ENCODE results near the gene DNAJB6.

DNAJB6 gene

DNA sequence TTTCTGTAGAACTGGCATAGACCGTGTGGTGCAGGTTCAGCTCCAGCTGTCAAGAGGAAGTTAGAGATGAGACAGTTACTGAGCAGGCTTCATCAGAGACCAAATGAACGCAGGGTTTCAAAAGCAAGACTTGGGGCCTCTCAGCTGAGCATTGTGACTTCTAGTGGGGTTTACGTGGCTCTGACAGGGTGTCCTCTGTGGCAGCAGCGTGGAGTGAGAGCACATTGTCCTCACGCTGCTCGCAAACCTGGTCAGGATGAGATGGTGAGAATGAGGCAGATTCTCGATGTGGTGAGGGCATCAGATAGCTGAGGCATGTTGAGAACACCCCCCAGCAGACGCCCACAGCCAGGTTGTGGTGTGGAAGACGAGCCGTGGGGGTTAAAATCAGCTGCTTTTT lies 126.0 kb downstream of the DNAJB6 start:
- TF ChIP-seq ZFX (IDR thresholded peaks at IDR 0.05; ENCODE audit: borderline replicate concordance) = no peak
- TF ChIP-seq, protein P1, sequence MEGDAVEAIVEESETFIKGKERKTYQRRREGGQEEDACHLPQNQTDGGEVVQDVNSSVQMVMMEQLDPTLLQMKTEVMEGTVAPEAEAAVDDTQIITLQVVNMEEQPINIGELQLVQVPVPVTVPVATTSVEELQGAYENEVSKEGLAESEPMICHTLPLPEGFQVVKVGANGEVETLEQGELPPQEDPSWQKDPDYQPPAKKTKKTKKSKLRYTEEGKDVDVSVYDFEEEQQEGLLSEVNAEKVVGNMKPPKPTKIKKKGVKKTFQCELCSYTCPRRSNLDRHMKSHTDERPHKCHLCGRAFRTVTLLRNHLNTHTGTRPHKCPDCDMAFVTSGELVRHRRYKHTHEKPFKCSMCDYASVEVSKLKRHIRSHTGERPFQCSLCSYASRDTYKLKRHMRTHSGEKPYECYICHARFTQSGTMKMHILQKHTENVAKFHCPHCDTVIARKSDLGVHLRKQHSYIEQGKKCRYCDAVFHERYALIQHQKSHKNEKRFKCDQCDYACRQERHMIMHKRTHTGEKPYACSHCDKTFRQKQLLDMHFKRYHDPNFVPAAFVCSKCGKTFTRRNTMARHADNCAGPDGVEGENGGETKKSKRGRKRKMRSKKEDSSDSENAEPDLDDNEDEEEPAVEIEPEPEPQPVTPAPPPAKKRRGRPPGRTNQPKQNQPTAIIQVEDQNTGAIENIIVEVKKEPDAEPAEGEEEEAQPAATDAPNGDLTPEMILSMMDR (IDR thresholded peaks at IDR 0.05) = no peak
- H3K27ac ChIP-seq = no peak overlapping the region

DNA sequence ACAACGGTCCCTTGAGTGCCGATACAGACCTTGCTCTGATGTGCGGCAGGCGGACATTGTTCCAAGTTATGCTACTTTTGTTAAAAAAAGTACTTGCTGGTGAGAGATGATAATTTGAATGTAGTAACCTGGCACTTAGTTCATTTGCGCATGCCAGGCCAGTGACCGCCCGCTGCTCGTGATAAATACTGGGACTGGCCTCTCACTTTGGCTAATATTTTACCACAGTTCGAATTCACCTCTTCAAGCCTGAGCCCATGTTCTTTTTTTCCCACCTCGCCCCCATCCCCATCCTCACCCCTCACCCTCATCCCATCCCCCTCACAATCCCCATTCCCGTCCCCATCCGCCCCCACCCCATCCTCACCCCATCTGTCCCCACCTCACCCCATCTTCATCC lies 126.4 kb downstream of the DNAJB6 start:
- no peak for TF ChIP-seq ZFX (IDR thresholded peaks at IDR 0.05; ENCODE audit: borderline replicate concordance)
- TF ChIP-seq, protein P1 (IDR thresholded peaks at IDR 0.05) = no peak
- H3K27ac ChIP-seq = no peak overlapping the region

DNA sequence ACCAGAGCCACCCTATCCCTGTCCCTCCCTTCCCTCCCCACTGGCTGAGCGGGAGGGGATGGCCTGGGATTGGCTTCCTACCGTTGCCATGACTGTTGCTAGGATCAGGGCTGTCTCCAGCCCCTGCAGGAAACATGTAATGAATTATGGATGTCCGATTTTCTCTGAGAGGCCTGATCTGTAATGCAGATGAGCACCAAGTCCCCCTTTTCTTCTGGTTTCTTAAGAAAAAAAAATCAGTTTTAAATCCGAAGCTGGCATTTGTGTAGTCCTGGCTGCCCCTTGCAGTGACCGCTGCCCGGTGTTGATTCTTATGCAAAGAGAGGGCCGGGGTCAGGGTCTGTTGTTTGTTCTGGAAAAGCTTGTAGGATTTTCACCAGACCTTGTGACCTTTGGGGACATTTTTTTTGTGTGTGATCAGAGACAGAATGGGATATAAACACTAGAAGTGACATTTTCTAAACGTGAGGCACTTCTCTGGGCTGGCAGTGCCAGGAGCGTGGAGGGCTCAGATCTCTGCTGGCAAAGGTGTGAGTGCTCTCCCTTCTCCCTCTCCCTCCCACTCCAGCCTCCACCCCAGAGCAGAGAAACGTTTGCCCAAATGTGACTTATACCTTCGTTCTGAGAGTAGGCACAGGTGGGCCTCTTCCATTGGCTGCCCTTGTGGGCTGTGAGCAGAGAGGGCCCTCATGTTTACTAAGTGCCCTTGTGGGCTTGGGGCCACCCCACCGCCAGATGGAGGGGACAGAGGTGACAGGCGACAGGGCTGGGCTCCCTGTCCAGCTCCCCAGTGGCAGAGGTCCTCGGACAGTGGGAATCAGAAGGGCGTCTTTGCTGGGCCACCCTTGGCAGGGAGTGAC lies 127.5 kb downstream of the DNAJB6 start:
- TF ChIP-seq, protein P1 (IDR thresholded peaks at IDR 0.05) = no peak
- no peak for TF ChIP-seq ZFX (IDR thresholded peaks at IDR 0.05; ENCODE audit: borderline replicate concordance)
- no peak overlapping the region for H3K27ac ChIP-seq

DNA sequence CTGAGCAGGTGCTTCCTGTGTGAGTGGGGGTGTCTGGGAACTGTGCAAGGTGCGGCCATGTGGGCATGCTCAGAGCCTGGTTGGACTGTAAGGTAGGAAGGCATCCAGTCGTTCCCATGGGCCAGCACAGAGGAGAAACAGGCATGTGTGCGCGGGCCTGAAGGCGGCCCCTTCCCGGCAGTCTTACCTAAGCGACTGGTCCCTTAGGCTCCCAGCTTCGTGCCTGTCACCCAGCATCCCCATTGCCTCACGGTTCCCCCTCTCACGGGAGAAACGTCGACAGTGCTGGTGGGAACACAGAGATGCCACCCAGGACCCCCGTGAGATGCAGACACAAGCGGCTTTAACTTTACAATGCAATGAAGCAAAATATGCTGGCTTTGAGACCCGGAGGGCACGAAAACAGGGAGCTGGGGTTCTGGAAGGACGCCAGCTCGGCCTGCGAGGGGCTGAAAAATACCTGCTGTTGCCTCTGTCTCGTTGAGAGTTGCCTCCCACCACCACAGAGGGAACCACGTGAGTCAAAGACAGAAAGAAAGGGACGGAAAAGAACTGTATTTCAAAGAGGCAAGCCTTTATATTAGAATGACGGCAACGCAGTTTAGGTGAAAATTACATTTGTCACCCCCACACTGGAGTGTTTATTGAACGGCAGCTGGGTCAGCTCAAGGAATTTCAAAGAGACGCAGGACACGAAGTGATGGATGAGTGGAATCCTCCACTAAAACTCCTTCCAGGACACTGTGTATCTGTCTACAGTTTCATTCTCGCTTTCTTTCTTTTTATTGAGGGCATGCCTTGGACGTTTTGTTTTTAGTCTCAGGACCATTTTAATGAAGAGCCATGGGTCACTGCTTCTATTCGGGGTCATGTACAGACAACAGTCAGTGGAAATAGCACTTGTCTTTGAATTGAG lies 128.4 kb downstream of the DNAJB6 start:
- H3K27ac ChIP-seq = no peak overlapping the region
- TF ChIP-seq ZFX (IDR thresholded peaks at IDR 0.05; ENCODE audit: borderline replicate concordance) = no peak
- TF ChIP-seq, protein P1 (IDR thresholded peaks at IDR 0.05) = no peak

DNA sequence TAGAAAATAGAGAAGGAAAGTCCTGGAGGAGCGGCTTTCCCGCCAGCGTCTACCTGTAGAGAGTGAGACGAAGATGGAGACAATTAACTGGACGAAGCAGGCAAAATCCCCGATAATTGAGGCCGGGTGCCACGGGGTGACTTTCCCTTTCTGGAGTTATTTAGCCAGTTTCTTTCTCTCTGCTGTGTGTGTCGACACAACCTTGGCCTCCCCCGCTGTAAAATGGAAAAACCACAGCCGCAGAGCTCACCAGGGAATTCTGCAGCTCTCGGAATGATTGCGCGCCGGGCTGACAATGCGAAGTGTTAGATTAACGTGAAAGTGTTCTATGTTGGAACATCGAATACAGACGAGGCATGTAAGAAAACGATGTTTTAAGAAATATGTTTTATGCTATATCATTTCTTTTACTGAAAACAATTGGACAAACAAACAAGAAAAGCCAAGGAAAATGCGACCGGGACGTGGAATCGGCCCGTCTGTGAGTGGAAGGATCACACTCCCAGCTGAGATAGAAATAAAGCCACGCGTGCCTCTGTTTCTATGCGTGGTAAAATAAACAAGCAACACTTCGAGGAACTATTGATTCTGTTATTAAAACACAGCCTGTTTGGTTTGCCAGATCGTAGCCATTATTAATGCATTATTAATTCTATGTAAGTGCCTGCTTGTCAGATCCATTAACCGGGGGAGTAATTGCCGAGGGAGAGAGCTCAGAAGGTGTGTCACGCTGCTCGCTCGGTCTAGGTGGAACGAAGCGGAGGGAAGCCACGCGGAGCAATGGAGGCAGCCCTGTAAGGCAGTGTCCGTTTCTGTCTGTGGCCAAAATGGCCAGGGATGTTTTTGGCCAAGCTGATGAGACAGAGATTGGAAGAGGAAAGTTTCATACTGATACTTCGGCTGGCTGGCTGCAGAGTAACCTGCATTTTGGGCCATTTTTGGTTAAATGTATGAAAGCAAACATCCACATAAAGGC lies 129.4 kb downstream of the DNAJB6 start:
- TF ChIP-seq, protein P1 (IDR thresholded peaks at IDR 0.05) = no peak
- TF ChIP-seq ZFX (IDR thresholded peaks at IDR 0.05; ENCODE audit: borderline replicate concordance) = no peak
- H3K27ac ChIP-seq = no peak overlapping the region

DNA sequence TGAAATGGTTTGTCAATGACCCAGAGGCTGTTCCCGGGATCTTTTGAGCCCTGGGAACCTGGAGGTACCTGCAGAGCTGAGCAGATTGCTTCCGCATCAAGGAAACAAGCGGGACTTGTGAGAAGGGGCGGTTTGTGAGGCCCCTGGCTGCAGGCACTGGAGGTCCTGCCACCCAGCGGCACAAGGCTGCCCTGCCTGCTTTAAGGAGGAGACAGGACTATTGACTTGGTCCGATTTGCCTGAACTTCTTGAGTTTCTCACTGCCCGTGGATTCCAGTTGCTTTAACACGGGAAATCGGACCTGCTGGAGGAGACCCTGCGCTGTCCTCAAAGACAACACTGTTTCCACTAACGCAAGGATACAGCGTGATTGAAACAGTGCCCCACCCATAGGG lies 130.1 kb downstream of the DNAJB6 start:
- no peak overlapping the region for H3K27ac ChIP-seq
- TF ChIP-seq ZFX (IDR thresholded peaks at IDR 0.05; ENCODE audit: borderline replicate concordance) = no peak
- TF ChIP-seq, protein P1 (IDR thresholded peaks at IDR 0.05) = peak; percentile 77

Data from 22Rv1 (cell line).